Nephron (organoid): ENCODE measurements around the gene ZBED4.

Source experiments
- H3K27ac Mint-ChIP-seq, 3 experiments: 2 replicates each; pipeline ENCODE4 v1.8.0; 2020; ENCODE audit warnings: mixed read lengths in 3 of 3, mild to moderate bottlenecking in 2 of 3, moderate library complexity in 1 of 3
- H3K27me3 Mint-ChIP-seq: 2 replicates; pipeline ENCODE4 v1.8.0; 2021; ENCODE audit warnings: low read depth, mild to moderate bottlenecking, moderate library complexity, mixed read lengths
- H3K36me3 Mint-ChIP-seq: 2 replicates; pipeline ENCODE4 v1.8.0; 2020; ENCODE audit warnings: low read depth, mixed read lengths
- H3K4me1 Mint-ChIP-seq: 2 replicates; pipeline ENCODE4 v1.8.0; 2020; ENCODE audit warnings: mixed read lengths
- H3K4me3 Mint-ChIP-seq, 3 experiments: 2 replicates each; pipeline ENCODE4 v1.8.0; 2020; ENCODE audit warnings: mild to moderate bottlenecking in 3 of 3, mixed read lengths in 3 of 3, moderate library complexity in 2 of 3
- H3K9me3 Mint-ChIP-seq: 2 replicates; pipeline ENCODE4 v1.8.0; 2020; ENCODE audit warnings: mixed read lengths
- CTCF ChIP-seq, 3 experiments: fragments of 200-600 bp; sonication (generic); IDR thresholded peaks; one replicate each; pipeline ENCODE4 v1.5.0; 2021; ENCODE audit warnings: antibody characterized with exemption in 3 of 3; ENCODE audit not compliant: unreplicated experiment in 3 of 3

The ZBED4 gene

GRCh38 chr22:49867303-49868265, 13.9 kb downstream of the ZBED4 start:
- Mint-ChIP-seq H3K4me3 (no peak overlapping the region), H3K9me3 (peaks cover 69% of the 10 kb centered on the region), H3K27ac (no peak overlapping the region)

GRCh38 chr22:49869086-49869830, 15.6 kb downstream of the ZBED4 start:
- Mint-ChIP-seq H3K4me1 (no peaks in the 10 kb centered on the region), H3K4me3 (no peak overlapping the region), H3K27ac (no peak overlapping the region), H3K27me3 (peaks cover 4% of the 10 kb centered on the region), H3K36me3 (peaks cover 84% of the 10 kb centered on the region), H3K9me3 (peaks cover 75% of the 10 kb centered on the region)
- no peak for TF ChIP-seq CTCF (IDR thresholded peaks at IDR 0.05; ENCODE audit: unreplicated experiment in 3 of 3)

More at GRCh38 chr22:49867303-49868265, 13.9 kb downstream of the ZBED4 start:
- Mint-ChIP-seq H3K4me1 (no peaks in the 10 kb centered on the region), H3K27me3 (no peaks in the 10 kb centered on the region), H3K36me3 (peaks cover 82% of the 10 kb centered on the region)
- no peak for TF ChIP-seq CTCF (IDR thresholded peaks at IDR 0.05; ENCODE audit: unreplicated experiment in 3 of 3)

GRCh38 chr22:49869845-49870712, 16.4 kb downstream of the ZBED4 start:
- Mint-ChIP-seq H3K36me3 (peaks cover 84% of the 10 kb centered on the region), H3K9me3 (peaks cover 75% of the 10 kb centered on the region), H3K4me1 (no peaks in the 10 kb centered on the region), H3K27ac (no peak overlapping the region), H3K27me3 (peaks cover 4% of the 10 kb centered on the region), H3K4me3 (no peak overlapping the region)
- no peak for TF ChIP-seq CTCF (IDR thresholded peaks at IDR 0.05; ENCODE audit: unreplicated experiment in 3 of 3)

GRCh38 chr22:49871482-49871881, 17.8 kb downstream of the ZBED4 start:
- H3K27me3 Mint-ChIP-seq, result peaks cover 4% of the 10 kb centered on the region
- H3K27ac Mint-ChIP-seq, result no peak overlapping the region
- no peak overlapping the region for H3K4me3 Mint-ChIP-seq
- no peak for TF ChIP-seq CTCF (IDR thresholded peaks at IDR 0.05; ENCODE audit: unreplicated experiment in 3 of 3)
- peaks cover 75% of the 10 kb centered on the region for H3K9me3 Mint-ChIP-seq
- no peaks in the 10 kb centered on the region for H3K4me1 Mint-ChIP-seq
- peaks cover 84% of the 10 kb centered on the region for H3K36me3 Mint-ChIP-seq

- Mint-ChIP-seq H3K27ac (no peak overlapping the region), H3K9me3 (peaks cover 71% of the 10 kb centered on the region), H3K4me1 (no peaks in the 10 kb centered on the region), H3K27me3 (peaks cover 4% of the 10 kb centered on the region), H3K36me3 (peaks cover 83% of the 10 kb centered on the region), H3K4me3 (no peak overlapping the region)
- no peak for TF ChIP-seq CTCF (IDR thresholded peaks at IDR 0.05; ENCODE audit: unreplicated experiment in 3 of 3)
Observed at GRCh38 chr22:49872347-49872746, 18.7 kb downstream of the ZBED4 start.
